ENCODE measurements around the gene GART. TPM values are rescaled to one million over a fixed set of nuclear protein-coding genes. Genes with fewer than 3 reads are reported as not detected.
A peak's percentile ranks its signal among the peaks of the same experiment; 100 is the strongest.

GART gene
- total RNA-seq, 1 donor from 2014 or later: 85.1 TPM

- peak overlapping the region; percentile 50 for H3K27ac Mint-ChIP-seq
- H3K9me3 Mint-ChIP-seq: no peaks in the 10 kb centered on the region
- H3K36me3 Mint-ChIP-seq: peaks cover 16% of the 10 kb centered on the region
These were observed 26.0 kb upstream of the GART start for GRCh38 chr21:33567914-33568313.

GRCh38 chr21:33566514-33566913 lies 24.6 kb upstream of the GART start:
- H3K4me1 Mint-ChIP-seq: peaks cover 1% of the 10 kb centered on the region
- no peak for DNase-seq (ENCODE audit: low spot score in 2 of 2, unreplicated experiment in 2 of 2)
- H3K9me3 Mint-ChIP-seq: no peaks in the 10 kb centered on the region
- H3K4me3 Mint-ChIP-seq: no peak overlapping the region
- no peaks in the 10 kb centered on the region for H3K27me3 Mint-ChIP-seq (ENCODE audit: low read depth)
- no peak for TF ChIP-seq CTCF (IDR thresholded peaks at IDR 0.05; ENCODE audit: unreplicated experiment)
- H3K27ac Mint-ChIP-seq: no peak overlapping the region
- H3K36me3 Mint-ChIP-seq: peaks cover 14% of the 10 kb centered on the region

More at GRCh38 chr21:33567914-33568313, 26.0 kb upstream of the GART start:
- DNase-seq (ENCODE audit: low spot score in 2 of 2, unreplicated experiment in 2 of 2): no peak
- Mint-ChIP-seq H3K4me1 (peaks cover 1% of the 10 kb centered on the region), H3K4me3 (no peak overlapping the region), H3K27me3 (ENCODE audit: low read depth) (no peaks in the 10 kb centered on the region)
- TF ChIP-seq CTCF (IDR thresholded peaks at IDR 0.05; ENCODE audit: unreplicated experiment): no peak

DNA sequence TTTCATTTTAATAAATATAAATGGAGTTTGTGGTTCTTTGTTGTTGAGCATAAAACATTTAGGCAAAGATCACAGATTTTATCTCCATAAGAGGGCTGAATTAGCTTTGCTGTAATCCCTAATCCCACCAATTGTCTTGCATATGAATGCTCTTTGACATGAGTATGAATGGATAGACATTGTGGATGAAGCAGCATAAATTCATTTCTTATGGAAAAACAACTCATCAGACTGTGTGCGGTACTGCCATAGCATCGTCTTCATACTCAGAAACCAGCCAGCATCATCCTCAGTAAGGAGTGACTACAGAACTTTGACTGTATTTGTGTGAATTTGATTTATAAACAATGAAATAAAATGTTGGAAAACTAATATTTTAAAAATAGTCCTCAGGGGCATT lies 20.5 kb upstream of the GART start:
- no peaks in the 10 kb centered on the region for H3K27me3 Mint-ChIP-seq (ENCODE audit: low read depth)
- no peak for TF ChIP-seq CTCF (IDR thresholded peaks at IDR 0.05; ENCODE audit: unreplicated experiment)
- peaks cover 36% of the 10 kb centered on the region for H3K36me3 Mint-ChIP-seq
- no peaks in the 10 kb centered on the region for H3K4me1 Mint-ChIP-seq
- peaks cover 4% of the 10 kb centered on the region for H3K9me3 Mint-ChIP-seq
- no peak overlapping the region for H3K4me3 Mint-ChIP-seq
- H3K27ac Mint-ChIP-seq: no peak overlapping the region
- no peak for DNase-seq (ENCODE audit: low spot score in 2 of 2, unreplicated experiment in 2 of 2)

- no peak for TF ChIP-seq CTCF (IDR thresholded peaks at IDR 0.05; ENCODE audit: unreplicated experiment)
These were observed 19.5 kb upstream of the GART start for GRCh38 chr21:33561373-33561772.

GRCh38 chr21:33560965-33561364 lies 19.0 kb upstream of the GART start:
- no peak overlapping the region for H3K4me3 Mint-ChIP-seq
- no peaks in the 10 kb centered on the region for H3K27me3 Mint-ChIP-seq (ENCODE audit: low read depth)
- no peak for TF ChIP-seq CTCF (IDR thresholded peaks at IDR 0.05; ENCODE audit: unreplicated experiment)
- no peak for DNase-seq (ENCODE audit: low spot score in 2 of 2, unreplicated experiment in 2 of 2)
- peaks cover 49% of the 10 kb centered on the region for H3K36me3 Mint-ChIP-seq
- no peaks in the 10 kb centered on the region for H3K4me1 Mint-ChIP-seq
- peaks cover 6% of the 10 kb centered on the region for H3K9me3 Mint-ChIP-seq
- H3K27ac Mint-ChIP-seq: peak overlapping the region; percentile 7

More at GRCh38 chr21:33561373-33561772, 19.5 kb upstream of the GART start:
- Mint-ChIP-seq H3K9me3 (peaks cover 4% of the 10 kb centered on the region), H3K4me1 (no peaks in the 10 kb centered on the region), H3K27ac (peak overlapping the region; percentile 7), H3K36me3 (peaks cover 46% of the 10 kb centered on the region), H3K27me3 (ENCODE audit: low read depth) (no peaks in the 10 kb centered on the region), H3K4me3 (no peak overlapping the region)
- no peak for DNase-seq (ENCODE audit: low spot score in 2 of 2, unreplicated experiment in 2 of 2)

DNA sequence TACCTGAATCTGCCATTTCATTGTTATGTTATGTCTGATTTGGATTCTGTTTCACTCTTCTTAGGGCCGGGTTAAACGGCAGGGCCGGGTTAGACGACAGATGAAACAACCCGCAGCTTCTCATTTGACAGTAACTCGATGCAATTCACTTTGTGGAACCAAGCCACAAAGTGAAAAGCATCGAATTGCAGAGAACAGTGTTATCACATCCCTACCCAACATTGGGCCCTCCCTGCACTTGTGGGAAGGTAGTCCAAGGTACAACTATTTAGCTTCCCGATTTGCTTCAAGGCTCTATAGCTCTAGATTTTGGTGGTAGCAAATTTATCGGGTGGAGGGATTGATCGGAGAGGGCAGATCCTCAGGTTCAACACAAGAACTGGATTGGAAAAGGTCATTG lies 17.9 kb upstream of the GART start:
- H3K27ac Mint-ChIP-seq: no peak overlapping the region
- DNase-seq (ENCODE audit: low spot score in 2 of 2, unreplicated experiment in 2 of 2): no peak
- H3K36me3 Mint-ChIP-seq: peaks cover 58% of the 10 kb centered on the region
- H3K4me3 Mint-ChIP-seq: no peak overlapping the region
- no peak for TF ChIP-seq CTCF (IDR thresholded peaks at IDR 0.05; ENCODE audit: unreplicated experiment)
- H3K4me1 Mint-ChIP-seq: peaks cover 4% of the 10 kb centered on the region
- H3K27me3 Mint-ChIP-seq (ENCODE audit: low read depth): no peaks in the 10 kb centered on the region
- H3K9me3 Mint-ChIP-seq: peaks cover 11% of the 10 kb centered on the region
